Keratinocyte (primary cell): ENCODE measurements around the gene POP7. TPM values are rescaled to one million over a fixed set of nuclear protein-coding genes. Genes with fewer than 3 reads are reported as not detected.

Source experiments
- DNase-seq: peaks from one replicate; pipeline ENCODE4 v3.0.0-alpha.2; 2011; ENCODE audit warnings: low read depth, missing footprints, low spot score
- FAIRE-seq: peaks from 2 replicates; lab custom pipeline; 2011; peaks lifted over from hg19 to GRCh38; lab: Jason Lieb, UNC
- H2AFZ ChIP-seq: 2 replicates; pipeline ENCODE4 v1.6.0; 2012; ENCODE audit warnings: low read length, control low read depth, inconsistent platforms; ENCODE audit not compliant: control insufficient read depth
- H3K27ac ChIP-seq: 2 replicates; pipeline ENCODE4 v1.5.1; 2011; ENCODE audit warnings: low read length; ENCODE audit not compliant: control insufficient read depth, insufficient read depth
- H3K27me3 ChIP-seq: 3 replicates; pipeline ENCODE4 v1.6.0; 2011; ENCODE audit warnings: low read length; ENCODE audit not compliant: control insufficient read depth, insufficient read depth; ENCODE audit errors: extremely low read depth
- H3K36me3 ChIP-seq, 2 experiments: 2 replicates in 1 of 2; 3 replicates in 1 of 2; pipeline ENCODE4 v1.5.1; 2011; ENCODE audit warnings: low read length in 2 of 2, mild to moderate bottlenecking in 1 of 2; ENCODE audit not compliant: control insufficient read depth in 2 of 2, insufficient read depth in 2 of 2; ENCODE audit errors: extremely low read depth in 1 of 2
- H3K4me1 ChIP-seq: 3 replicates; pipeline ENCODE4 v1.5.1; 2011; ENCODE audit warnings: low read length; ENCODE audit not compliant: control insufficient read depth, insufficient read depth; ENCODE audit errors: extremely low read depth
- H3K4me2 ChIP-seq: 3 replicates; pipeline ENCODE4 v1.6.0; 2011; ENCODE audit warnings: low read depth, low read length; ENCODE audit not compliant: control insufficient read depth, insufficient read depth; ENCODE audit errors: extremely low read depth
- H3K4me3 ChIP-seq, 3 experiments: fragments of 200-600 bp in 1 of 3; sonication (generic) in 1 of 3; 2 replicates in 2 of 3; 3 replicates in 1 of 3; pipeline ENCODE4 v1.5.1; 2011 to 2016; ENCODE audit warnings: low read length in 3 of 3, mild to moderate bottlenecking in 3 of 3, control low read depth in 2 of 3, inconsistent platforms in 1 of 3, low read depth in 1 of 3, mixed read lengths in 1 of 3, mixed run types in 1 of 3, moderate library complexity in 1 of 3; ENCODE audit not compliant: control insufficient read depth in 2 of 3, insufficient read depth in 2 of 3; ENCODE audit errors: extremely low read depth in 1 of 3
- H3K79me2 ChIP-seq: 2 replicates; pipeline ENCODE4 v1.6.0; 2012; ENCODE audit warnings: low read length; ENCODE audit not compliant: control insufficient read depth, insufficient read depth
- H3K9ac ChIP-seq: 3 replicates; pipeline ENCODE4 v1.6.0; 2011; ENCODE audit warnings: low read length; ENCODE audit not compliant: control insufficient read depth, insufficient read depth; ENCODE audit errors: extremely low read depth
- H3K9me1 ChIP-seq: 3 replicates; pipeline ENCODE4 v1.6.0; 2011; ENCODE audit warnings: low read length; ENCODE audit not compliant: control insufficient read depth, insufficient read depth; ENCODE audit errors: extremely low read depth
- H3K9me3 ChIP-seq: 2 replicates; pipeline ENCODE4 v1.5.1; 2012; ENCODE audit warnings: low read depth, low read length; ENCODE audit not compliant: control insufficient read depth
- H4K20me1 ChIP-seq: 3 replicates; pipeline ENCODE4 v1.6.0; 2011; ENCODE audit warnings: low read length; ENCODE audit not compliant: control insufficient read depth, insufficient read depth; ENCODE audit errors: extremely low read depth
- CTCF ChIP-seq, 3 experiments: IDR thresholded peaks in 1 of 3; conservative IDR thresholded peaks in 1 of 3; optimal IDR thresholded peaks in 1 of 3; 2 replicates in 2 of 3; 3 replicates in 1 of 3; pipeline versions ENCODE3 to v1.5.1; 2011; ENCODE audit warnings: low read length in 3 of 3, mild to moderate bottlenecking in 3 of 3, moderate library complexity in 2 of 3, control low read depth in 1 of 3, inconsistent platforms in 1 of 3; ENCODE audit not compliant: insufficient read depth in 2 of 3; ENCODE audit errors: extremely low read depth in 1 of 3
- EZH2 ChIP-seq: IDR thresholded peaks from one replicate; pipeline ENCODE4 v1.6.1; 2012; ENCODE audit warnings: inconsistent platforms, mild to moderate bottlenecking, low read length, moderate library complexity
- dilution Hi-C: fragments of 300-500 bp; cut with MboI; formaldehyde crosslinking; loops from one replicate; pipeline ENCODE4 v1.7.0; 2020; ENCODE audit warnings: low sequenced_read_pairs; ENCODE audit not compliant: extremely low pct_ligation_motif_present
- polyA plus RNA-seq, 5 experiments: library from polyadenylated mRNA; depleted of rRNA in 3 of 5; stranded (reverse) in 3 of 5; stranded (forward) in 1 of 5; unstranded in 1 of 5; fragments of >200 nt; gene quantifications; 1 replicate in 1 of 5; 2 replicates in 3 of 5; 3 replicates in 1 of 5; pipeline versions ENCODE4 v1.2.1 to v1.2.3, GENCODE V29; 2011 to 2012; ENCODE audit warnings: missing spikeins in 2 of 5, low read depth in 1 of 5, low replicate concordance in 1 of 5

The POP7 gene
- polyA plus RNA-seq, 1 donor (not counting 4 experiments of a cell fraction or from before 2014, with no cell fraction given): 37.8 TPM

- FAIRE-seq (no peak), DNase-seq (no peak)
- no peaks in the 10 kb centered on the region for H3K9me1 ChIP-seq
- peaks cover 14% of the 10 kb centered on the region for H4K20me1 ChIP-seq
- peak within 1 kb of the TSS; percentile 73 for H3K4me2 ChIP-seq
- peaks cover 13% of the 10 kb centered on the region for H3K4me1 ChIP-seq
- no peaks in the 10 kb centered on the region for H3K9me3 ChIP-seq
- H3K79me2 ChIP-seq: peaks cover 39% of the 10 kb centered on the region
- dilution Hi-C loops: no loop called here
- peak within 1 kb of the TSS; percentile 37 for H2AFZ ChIP-seq
- H3K36me3 ChIP-seq: peaks cover 0 to 3% of the 10 kb centered on the region in 2 experiments
- TF ChIP-seq EZH2 (no peak), CTCF (optimal IDR thresholded peaks at IDR 0.05 in 1 of 3, IDR thresholded peaks at IDR 0.05 in 1 of 3, conservative IDR thresholded peaks at IDR 0.05 in 1 of 3; ENCODE audit: extremely low read depth in 1 of 3, insufficient read depth in 2 of 3, low read length in 3 of 3) (no peak)
- no peaks in the 10 kb centered on the region for H3K27me3 ChIP-seq
- H3K9ac ChIP-seq: peak within 1 kb of the TSS; percentile 86
- H3K27ac ChIP-seq: peak within 1 kb of the TSS; percentile 66
- H3K4me3 ChIP-seq: peak within 1 kb of the TSS; percentile 73 to 87 (median 80)
Observed at GRCh38 chr7:100694098-100694745, 11.7 kb upstream of the POP7 start, which contains the start of gene GIGYF1. TSS of gene GIGYF1 (minus strand) at chr7:100694250. CDS start at chr7:100688238, 6,012 bp downstream.

DNA sequence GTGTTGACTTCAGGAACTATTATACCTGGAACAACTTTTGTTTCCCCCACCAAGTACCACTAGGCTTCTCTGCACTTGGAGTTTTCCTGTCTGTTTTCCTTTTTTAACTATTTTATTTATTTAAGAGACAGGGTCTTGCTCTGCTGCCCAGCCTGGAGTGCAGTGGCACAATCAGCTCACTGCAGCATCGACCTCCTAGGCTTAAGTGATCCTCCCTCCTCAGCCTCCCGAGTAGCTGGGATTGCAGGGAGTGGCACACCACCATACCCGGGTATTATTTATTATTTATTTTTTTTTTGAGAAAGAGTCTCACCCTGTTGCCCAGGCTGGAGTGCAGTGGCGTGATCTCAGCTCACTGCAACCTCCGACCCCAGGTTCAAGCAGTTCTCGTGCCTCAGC lies 9.8 kb upstream of the POP7 start:
- dilution Hi-C loops: no loop called here
- no peak overlapping the region for H3K27ac ChIP-seq
- DNase-seq: no peak
- no peaks in the 10 kb centered on the region for H3K9me3 ChIP-seq
- no peaks in the 10 kb centered on the region for H3K9me1 ChIP-seq
- H4K20me1 ChIP-seq: peaks cover 7% of the 10 kb centered on the region
- H3K4me1 ChIP-seq: peaks cover 13% of the 10 kb centered on the region
- no peak for TF ChIP-seq CTCF (optimal IDR thresholded peaks at IDR 0.05 in 1 of 3, IDR thresholded peaks at IDR 0.05 in 1 of 3, conservative IDR thresholded peaks at IDR 0.05 in 1 of 3; ENCODE audit: extremely low read depth in 1 of 3, insufficient read depth in 2 of 3, low read length in 3 of 3)
- no peak for TF ChIP-seq EZH2
- H3K4me3 ChIP-seq: no peak overlapping the region
- H3K4me2 ChIP-seq: no peak overlapping the region
- no peak overlapping the region for H2AFZ ChIP-seq
- H3K27me3 ChIP-seq: no peaks in the 10 kb centered on the region
- no peak for FAIRE-seq
- H3K36me3 ChIP-seq: no peaks in the 10 kb centered on the region
- peaks cover 23% of the 10 kb centered on the region for H3K79me2 ChIP-seq
- H3K9ac ChIP-seq: no peak overlapping the region
